RWPE2 (cell line): Measurements from ENCODE around the gene FMO5.

Source experiments
- ATAC-seq: fragments of 200-7000 bp; cut with Tn5 transposase; 3 replicates; pipeline ENCODE4 v1.9.1; 2021; ENCODE audit warnings: low read depth
- DNase-seq: peaks from one replicate; pipeline ENCODE4 v3.0.0-alpha.2; 2020; ENCODE audit warnings: low spot score
- H3K27ac ChIP-seq: fragments of 450-650 bp; 2 replicates; pipeline ENCODE4 v1.5.1; 2017; ENCODE audit warnings: mild to moderate bottlenecking; ENCODE audit not compliant: poor library complexity, severe bottlenecking
- H3K27me3 ChIP-seq: fragments of 250-450 bp; sonication (Bioruptor Pico); 2 replicates; pipeline ENCODE4 v1.5.1; 2021; ENCODE audit warnings: mild to moderate bottlenecking, moderate library complexity; ENCODE audit not compliant: insufficient read depth, poor library complexity, severe bottlenecking
- H3K36me3 ChIP-seq: fragments of 250-450 bp; sonication (Bioruptor Pico); 2 replicates; pipeline ENCODE4 v1.5.1; 2020; ENCODE audit warnings: low read depth, mild to moderate bottlenecking, moderate library complexity
- H3K4me1 ChIP-seq: fragments of 250-450 bp; sonication (Bioruptor Pico); 2 replicates; pipeline ENCODE4 v1.5.1; 2021; ENCODE audit warnings: mild to moderate bottlenecking, moderate library complexity; ENCODE audit not compliant: insufficient read depth, poor library complexity, severe bottlenecking
- H3K4me3 ChIP-seq: fragments of 250-450 bp; sonication (Bioruptor Pico); 2 replicates; pipeline ENCODE4 v1.5.1; 2021; ENCODE audit warnings: mild to moderate bottlenecking, moderate library complexity; ENCODE audit not compliant: severe bottlenecking
- H3K9me3 ChIP-seq: fragments of 250-450 bp; sonication (Bioruptor Pico); 2 replicates; pipeline ENCODE4 v1.5.1; 2021; ENCODE audit warnings: mild to moderate bottlenecking, moderate library complexity; ENCODE audit not compliant: severe bottlenecking
- TF ChIP-seq, protein P1 (sequence below): fragments of 450-650 bp; IDR thresholded peaks from one replicate; pipeline ENCODE4 v1.5.1; 2017; ENCODE audit warnings: mild to moderate bottlenecking, moderate library complexity; ENCODE audit not compliant: poor library complexity, severe bottlenecking

The FMO5 gene

DNA sequence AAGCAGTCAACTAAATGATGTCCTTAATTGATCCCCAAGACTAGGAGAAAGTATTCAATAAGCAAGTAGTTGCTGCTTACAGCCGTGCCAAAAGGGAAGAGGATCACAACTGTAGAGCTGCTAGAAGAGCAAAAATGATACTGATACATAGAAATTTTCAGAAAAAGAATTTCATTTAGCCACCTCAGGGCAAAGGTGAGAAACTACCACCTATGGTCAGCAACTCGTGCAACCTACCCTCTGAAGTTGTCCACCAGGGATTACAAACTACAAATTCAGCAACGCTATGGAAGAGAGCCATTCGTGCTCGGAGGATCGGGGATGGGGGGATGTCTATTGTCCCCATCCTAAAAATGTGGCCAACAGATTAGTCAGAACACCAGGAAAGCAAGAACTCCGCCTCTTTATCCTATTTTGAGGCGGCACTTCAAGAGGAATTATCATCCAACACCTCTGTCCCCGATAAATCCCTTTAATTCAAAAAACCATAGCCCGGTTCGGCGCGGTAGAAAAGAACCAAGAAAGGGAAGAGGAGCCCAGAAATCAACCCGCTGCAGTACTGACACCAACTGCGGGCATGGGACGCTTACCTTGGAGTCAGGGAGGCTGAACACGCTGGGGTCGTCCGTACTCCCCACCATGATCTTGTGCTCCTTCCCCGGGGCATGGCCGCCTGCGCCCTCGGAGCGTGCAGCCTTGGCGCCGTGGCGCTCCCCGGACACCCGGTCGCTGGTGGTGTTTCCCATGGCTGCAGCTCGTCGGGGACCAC, 53.6 kb downstream of the FMO5 start:
- ATAC-seq (peak; percentile 3; the same call in 2 of the 3 replicates), DNase-seq (no peak)
- H3K4me3 ChIP-seq = peak overlapping the region; percentile 82
- peaks cover 34% of the 10 kb centered on the region for H3K4me1 ChIP-seq
- peaks cover 5% of the 10 kb centered on the region for H3K36me3 ChIP-seq
- TF ChIP-seq, protein P1, sequence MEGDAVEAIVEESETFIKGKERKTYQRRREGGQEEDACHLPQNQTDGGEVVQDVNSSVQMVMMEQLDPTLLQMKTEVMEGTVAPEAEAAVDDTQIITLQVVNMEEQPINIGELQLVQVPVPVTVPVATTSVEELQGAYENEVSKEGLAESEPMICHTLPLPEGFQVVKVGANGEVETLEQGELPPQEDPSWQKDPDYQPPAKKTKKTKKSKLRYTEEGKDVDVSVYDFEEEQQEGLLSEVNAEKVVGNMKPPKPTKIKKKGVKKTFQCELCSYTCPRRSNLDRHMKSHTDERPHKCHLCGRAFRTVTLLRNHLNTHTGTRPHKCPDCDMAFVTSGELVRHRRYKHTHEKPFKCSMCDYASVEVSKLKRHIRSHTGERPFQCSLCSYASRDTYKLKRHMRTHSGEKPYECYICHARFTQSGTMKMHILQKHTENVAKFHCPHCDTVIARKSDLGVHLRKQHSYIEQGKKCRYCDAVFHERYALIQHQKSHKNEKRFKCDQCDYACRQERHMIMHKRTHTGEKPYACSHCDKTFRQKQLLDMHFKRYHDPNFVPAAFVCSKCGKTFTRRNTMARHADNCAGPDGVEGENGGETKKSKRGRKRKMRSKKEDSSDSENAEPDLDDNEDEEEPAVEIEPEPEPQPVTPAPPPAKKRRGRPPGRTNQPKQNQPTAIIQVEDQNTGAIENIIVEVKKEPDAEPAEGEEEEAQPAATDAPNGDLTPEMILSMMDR = no peak
- no peaks in the 10 kb centered on the region for H3K27me3 ChIP-seq
- peak overlapping the region; percentile 97 for H3K27ac ChIP-seq
- H3K9me3 ChIP-seq = no peaks in the 10 kb centered on the region

- Histone ChIP-seq H3K27me3 (no peaks in the 10 kb centered on the region), H3K4me1 (peaks cover 39% of the 10 kb centered on the region), H3K27ac (peak overlapping the region; percentile 97), H3K9me3 (no peaks in the 10 kb centered on the region), H3K36me3 (peaks cover 20% of the 10 kb centered on the region), H3K4me3 (peak overlapping the region; percentile 82)
- no peak for ATAC-seq
- DNase-seq = no peak
- TF ChIP-seq, protein P1 = no peak
Observed at GRCh38 chr1:147169840-147170674, 55.1 kb downstream of the FMO5 start.

GRCh38 chr1:147169171-147169570, 56.0 kb downstream of the FMO5 start:
- no peak for DNase-seq
- peaks cover 39% of the 10 kb centered on the region for H3K4me1 ChIP-seq
- peak overlapping the region; percentile 97 for H3K27ac ChIP-seq
- H3K27me3 ChIP-seq = no peaks in the 10 kb centered on the region
- peaks cover 29% of the 10 kb centered on the region for H3K36me3 ChIP-seq
- H3K9me3 ChIP-seq = no peaks in the 10 kb centered on the region
- TF ChIP-seq, protein P1 = no peak
- no peak overlapping the region for H3K4me3 ChIP-seq
- no peak for ATAC-seq

DNA sequence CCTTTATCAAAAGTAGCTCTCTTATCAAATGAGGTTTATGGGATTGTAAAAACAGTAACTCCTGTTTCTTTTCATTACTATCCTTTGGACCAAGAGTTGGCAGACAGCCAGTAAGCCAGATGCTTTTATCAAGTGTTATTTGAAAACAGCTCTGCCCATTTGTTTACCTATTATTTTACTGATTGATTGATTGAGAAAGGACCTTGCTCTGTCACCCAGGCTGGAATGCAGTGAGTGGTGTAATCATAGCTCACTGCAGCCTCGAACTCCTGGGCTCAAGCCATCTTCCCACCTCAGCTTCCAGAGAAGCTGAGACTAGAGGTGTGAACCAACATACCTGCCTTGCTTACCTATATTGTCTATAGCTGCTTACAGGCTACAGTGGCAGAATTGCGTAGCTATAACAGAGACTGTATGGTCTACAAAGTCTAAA, 56.5 kb downstream of the FMO5 start:
- no peak for ATAC-seq
- no peak for DNase-seq
- Histone ChIP-seq H3K9me3 (no peaks in the 10 kb centered on the region), H3K36me3 (peaks cover 34% of the 10 kb centered on the region), H3K4me1 (peaks cover 39% of the 10 kb centered on the region), H3K4me3 (no peak overlapping the region), H3K27me3 (no peaks in the 10 kb centered on the region), H3K27ac (peak overlapping the region; percentile 97)
- TF ChIP-seq, protein P1 = no peak
